ENCODE measurements around the gene SS18L1.

The SS18L1 gene

DNA sequence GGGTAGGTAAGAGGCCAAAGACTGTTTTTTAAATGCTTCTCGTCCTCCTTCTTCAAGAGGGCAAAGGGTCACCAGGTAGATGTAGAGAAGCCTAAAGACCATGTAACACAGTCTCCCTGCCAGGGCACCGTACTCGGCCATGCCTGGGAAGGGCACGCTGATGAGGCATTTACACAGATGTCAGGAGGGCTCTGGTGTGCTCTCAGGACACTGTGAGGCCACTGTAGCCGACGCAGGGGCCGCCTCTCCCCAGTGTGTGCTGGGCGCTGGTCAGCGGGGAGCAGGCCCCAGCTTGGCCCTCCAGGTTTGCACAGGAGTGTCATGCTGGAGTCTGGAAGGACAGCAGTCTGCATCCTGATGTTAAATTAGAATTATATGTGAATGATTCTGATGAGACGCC lies 32.1 kb downstream of the SS18L1 start:
- no peak for DNase-seq

GRCh38 chr20:62176866-62177265 lies 33.3 kb downstream of the SS18L1 start:
- DNase-seq = no peak

DNA sequence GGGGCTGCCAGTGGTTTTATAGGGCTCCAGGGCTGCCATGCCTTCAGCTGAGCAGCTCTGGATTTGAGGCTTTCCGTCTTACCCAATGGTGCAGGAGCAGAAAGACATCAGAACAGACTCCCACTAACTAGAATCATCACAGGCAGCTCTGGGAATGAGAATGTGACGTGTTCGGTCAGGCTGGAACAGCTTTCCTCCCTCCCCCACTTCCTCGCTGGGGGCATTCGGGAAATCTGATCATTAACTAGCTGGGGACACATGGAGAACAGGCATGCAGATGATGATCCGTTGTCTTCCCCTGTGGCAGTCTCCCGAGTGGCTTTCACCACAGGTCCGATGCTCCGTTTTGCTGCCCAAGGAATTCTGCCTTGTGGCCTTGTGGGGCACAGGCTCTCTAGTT lies 33.7 kb downstream of the SS18L1 start:
- no peak for DNase-seq

GRCh38 chr20:62178316-62179161 lies 35.0 kb downstream of the SS18L1 start:
- DNase-seq = no peak

GRCh38 chr20:62179162-62179504 lies 35.6 kb downstream of the SS18L1 start:
- DNase-seq = no peak

DNA sequence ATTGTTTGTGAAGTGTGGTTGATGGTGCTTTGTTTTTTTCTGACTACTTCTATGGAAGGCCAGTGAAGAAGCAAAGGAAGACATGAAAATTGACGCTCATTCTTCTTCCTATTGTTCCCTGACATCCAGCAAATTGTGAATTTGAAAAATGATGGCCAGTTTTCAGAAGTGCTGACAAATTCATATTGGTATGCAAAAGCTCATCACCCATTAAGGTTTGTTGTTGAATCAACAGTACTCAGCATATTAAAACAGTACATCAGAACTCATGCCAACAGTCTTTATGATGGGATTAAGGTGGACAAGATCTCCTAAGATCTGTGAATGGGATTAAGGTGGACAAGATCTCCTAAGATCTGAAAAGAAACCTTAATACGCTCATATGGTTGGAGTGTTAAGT lies 38.2 kb downstream of the SS18L1 start:
- DNase-seq = no peak

- peak; percentile 95 for DNase-seq
These were observed 39.2 kb downstream of the SS18L1 start, which contains the start of gene MTG2 for GRCh38 chr20:62182469-62183425. Gene MTG2 (plus strand): TSS chr20:62183028. CDS start chr20:62193421, 10,393 bp downstream.

DNA sequence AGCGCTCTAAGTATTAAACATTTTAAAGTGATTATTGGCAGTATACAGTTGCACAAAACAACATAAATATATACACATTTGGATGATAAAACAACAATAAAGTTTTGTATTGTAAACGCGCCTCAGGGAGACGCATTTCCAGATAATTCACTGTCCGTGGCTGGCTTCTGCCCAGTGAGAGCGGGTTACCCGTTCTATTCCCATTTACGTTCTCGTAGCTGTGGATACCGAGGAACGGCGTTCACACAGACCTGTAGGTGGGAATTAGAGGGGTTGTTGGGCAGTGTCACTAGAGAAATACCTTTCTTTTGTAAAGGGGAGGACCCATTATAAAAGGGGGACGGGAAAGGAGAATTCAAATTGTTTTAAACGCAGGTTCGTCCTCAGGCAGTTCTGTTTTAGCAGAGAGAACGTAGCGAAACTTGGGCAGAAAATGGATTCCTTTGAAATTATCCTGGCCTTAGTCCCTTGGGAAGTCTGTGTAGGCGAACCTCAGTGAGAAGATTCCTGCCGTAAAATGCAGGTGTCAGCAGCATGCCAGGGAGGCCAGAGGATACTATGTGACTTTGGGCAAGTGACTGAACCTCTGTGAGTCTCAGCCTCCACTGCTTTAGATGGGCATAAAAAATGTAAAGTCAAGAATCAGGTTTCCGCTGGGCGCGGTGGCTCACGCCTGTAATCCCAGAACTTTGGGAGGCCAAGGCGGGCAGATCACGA lies 40.0 kb downstream of the SS18L1 start:
- peak; percentile 7 for DNase-seq

GRCh38 chr20:62186096-62186426 lies 42.5 kb downstream of the SS18L1 start:
- no peak for DNase-seq

DNA sequence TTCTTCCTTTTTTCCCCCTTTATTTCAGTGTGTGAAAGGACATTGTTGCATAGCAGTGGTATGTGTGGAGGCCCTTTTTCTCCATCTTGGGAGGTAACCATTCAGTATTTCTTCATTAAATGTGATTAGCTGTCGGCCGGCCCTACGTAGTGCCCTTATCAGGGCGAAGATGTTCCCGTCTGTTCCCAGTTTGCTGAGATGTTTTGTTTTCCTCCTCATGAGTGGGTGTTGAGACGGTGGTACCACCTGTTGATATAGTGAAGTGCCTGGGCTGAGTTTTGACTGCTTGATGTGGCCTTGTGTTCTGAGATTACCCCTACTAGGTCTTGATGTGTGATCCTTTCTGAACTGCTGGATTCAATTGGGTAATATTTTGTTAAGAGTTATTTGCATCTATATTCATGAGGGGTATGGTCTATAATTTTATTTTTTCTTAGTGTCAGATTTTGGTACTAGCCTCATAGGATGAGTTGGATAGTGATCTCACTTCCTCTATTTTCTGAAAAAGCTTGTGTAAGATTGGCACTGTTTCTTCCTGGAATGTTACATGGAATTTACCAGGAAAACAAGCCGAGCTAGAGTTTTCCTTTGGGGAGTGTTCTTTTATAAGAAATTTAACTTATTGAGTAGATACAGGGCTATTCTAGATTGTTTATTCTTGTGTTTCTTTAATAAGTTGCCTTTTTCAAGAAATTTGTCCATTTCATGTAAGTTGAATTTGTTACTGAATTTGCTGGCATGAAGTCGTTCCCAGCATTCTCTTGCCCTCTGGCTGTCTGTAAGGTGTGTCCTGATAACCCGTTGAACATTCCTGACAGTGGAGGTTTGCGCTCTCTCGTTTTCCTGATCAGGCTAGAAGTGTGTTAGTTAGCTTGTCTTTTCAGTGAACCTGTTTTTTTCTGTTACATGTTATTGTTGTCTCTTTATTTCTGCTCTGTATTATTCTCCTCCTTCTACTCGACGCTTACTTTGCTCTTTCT lies 43.6 kb downstream of the SS18L1 start:
- no peak for DNase-seq

GRCh38 chr20:62190639-62191411 lies 47.3 kb downstream of the SS18L1 start:
- DNase-seq = no peak

- no peak for DNase-seq
These were observed 48.4 kb downstream of the SS18L1 start for GRCh38 chr20:62191781-62192559.

- DNase-seq = no peak
These were observed 49.1 kb downstream of the SS18L1 start for GRCh38 chr20:62192635-62193034.

- no peak for DNase-seq
These were observed 49.8 kb downstream of the SS18L1 start for GRCh38 chr20:62193079-62194025.

- no peak for DNase-seq
These were observed 51.5 kb downstream of the SS18L1 start for GRCh38 chr20:62195075-62195405.

GRCh38 chr20:62195736-62196135 lies 52.2 kb downstream of the SS18L1 start:
- DNase-seq = no peak

- no peak for DNase-seq
These were observed 52.7 kb downstream of the SS18L1 start for GRCh38 chr20:62196286-62196685.

- no peak for DNase-seq
These were observed 53.7 kb downstream of the SS18L1 start for GRCh38 chr20:62197311-62197710.

- no peak for DNase-seq
These were observed 54.2 kb downstream of the SS18L1 start for GRCh38 chr20:62197801-62198200.

All from CD4-positive, alpha-beta T cell treated with Interleukin-17A for 1 hour (primary cell).